ENCODE measurements around the gene PRKCD.

PRKCD gene

DNA sequence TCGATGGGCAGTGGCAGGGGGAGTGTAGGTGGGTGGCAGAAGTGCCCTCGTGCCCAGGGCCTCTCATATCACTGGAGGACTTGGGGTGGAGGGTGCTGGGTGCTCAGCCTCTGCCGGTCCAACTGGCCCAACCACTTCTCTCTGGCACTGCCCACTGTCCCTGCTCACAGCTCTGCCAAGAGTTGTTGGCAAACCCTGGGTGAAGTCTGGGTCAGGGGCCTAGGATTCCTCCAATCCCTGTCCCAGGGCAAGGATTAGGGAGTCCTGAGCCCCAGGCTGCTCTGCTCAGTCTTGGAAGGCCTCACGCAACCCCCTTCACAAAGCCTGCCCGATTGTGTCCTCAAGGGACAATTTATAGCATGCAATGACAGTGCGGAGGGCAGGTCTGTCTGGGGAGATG lies 5.2 kb upstream of the PRKCD start:
- peak; percentile 82 for DNase-seq
- Histone ChIP-seq H3K36me3 (no peaks in the 10 kb centered on the region), H3K27ac (peak overlapping the region; percentile 48)

DNA sequence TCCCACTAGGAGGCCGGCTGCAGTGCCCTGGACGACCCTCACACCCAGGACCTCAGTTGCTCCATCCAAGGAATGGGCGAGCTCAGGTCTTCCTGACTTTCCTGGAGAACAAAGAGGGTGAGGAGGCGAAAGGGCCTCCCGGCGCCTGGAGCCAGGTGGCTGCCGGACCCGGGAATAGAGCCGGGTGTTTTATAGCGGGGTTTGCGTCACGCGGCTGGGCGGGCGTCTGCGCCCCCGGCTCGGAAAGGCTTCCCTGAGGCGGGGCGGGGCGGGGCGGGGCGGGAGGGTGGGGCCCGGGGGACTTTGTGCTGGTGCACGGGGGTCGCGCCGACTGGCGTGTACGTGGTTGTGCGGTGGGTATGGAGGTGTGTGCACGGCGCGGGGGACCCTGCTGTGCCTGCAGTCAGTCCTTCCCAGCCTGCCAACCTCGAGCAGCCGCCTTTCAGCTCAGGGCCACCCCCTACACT lies 4.6 kb upstream of the PRKCD start:
- Histone ChIP-seq H3K27ac (peak overlapping the region; percentile 48), H3K9me3 (ENCODE audit: severe bottlenecking) (no peaks in the 10 kb centered on the region), H3K4me3 (ENCODE audit: low read depth, low read length) (no peak overlapping the region), H3K36me3 (no peaks in the 10 kb centered on the region), H3K27me3 (ENCODE audit: insufficient read depth, low read depth, severe bottlenecking) (no peaks in the 10 kb centered on the region)
- TF ChIP-seq, protein P1, sequence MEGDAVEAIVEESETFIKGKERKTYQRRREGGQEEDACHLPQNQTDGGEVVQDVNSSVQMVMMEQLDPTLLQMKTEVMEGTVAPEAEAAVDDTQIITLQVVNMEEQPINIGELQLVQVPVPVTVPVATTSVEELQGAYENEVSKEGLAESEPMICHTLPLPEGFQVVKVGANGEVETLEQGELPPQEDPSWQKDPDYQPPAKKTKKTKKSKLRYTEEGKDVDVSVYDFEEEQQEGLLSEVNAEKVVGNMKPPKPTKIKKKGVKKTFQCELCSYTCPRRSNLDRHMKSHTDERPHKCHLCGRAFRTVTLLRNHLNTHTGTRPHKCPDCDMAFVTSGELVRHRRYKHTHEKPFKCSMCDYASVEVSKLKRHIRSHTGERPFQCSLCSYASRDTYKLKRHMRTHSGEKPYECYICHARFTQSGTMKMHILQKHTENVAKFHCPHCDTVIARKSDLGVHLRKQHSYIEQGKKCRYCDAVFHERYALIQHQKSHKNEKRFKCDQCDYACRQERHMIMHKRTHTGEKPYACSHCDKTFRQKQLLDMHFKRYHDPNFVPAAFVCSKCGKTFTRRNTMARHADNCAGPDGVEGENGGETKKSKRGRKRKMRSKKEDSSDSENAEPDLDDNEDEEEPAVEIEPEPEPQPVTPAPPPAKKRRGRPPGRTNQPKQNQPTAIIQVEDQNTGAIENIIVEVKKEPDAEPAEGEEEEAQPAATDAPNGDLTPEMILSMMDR (IDR thresholded peaks at IDR 0.05; ENCODE audit: low read depth, low read length): no peak
- DNase-seq: no peak

More for the DNA sequence above, 5.2 kb upstream of the PRKCD start:
- TF ChIP-seq, protein P1 (IDR thresholded peaks at IDR 0.05; ENCODE audit: low read depth, low read length): no peak
- no peaks in the 10 kb centered on the region for H3K27me3 ChIP-seq (ENCODE audit: insufficient read depth, low read depth, severe bottlenecking)
- no peaks in the 10 kb centered on the region for H3K9me3 ChIP-seq (ENCODE audit: severe bottlenecking)
- no peak overlapping the region for H3K4me3 ChIP-seq (ENCODE audit: low read depth, low read length)

DNA sequence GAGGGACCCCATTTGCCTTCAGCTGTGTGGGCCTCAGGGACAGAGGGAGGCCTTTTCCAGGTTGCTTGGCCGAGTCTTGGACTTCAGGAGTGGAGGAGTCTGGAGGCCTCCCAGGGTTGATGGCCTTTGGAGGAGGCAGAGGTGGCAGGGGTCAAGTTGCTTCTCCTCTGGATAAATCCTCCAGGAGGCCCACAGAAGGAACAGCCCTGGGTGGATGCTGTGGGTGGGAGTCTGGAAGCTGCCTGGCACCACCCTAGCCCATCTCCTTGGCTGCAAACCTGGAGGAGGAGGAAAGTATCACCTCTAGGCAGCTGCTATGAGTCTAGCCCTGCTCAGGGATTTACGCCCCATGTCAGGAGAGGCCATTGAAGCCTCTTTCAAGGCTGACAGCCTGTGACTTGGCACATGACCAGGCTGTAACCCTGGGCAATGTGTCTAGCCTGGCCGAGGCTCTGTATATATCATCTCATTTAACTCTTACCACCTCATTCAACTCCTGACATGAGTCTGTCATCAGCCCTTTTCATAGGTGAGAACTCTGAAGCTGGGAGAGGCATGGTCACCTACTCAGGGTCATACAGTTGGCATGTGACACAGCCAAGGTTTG lies 2.9 kb upstream of the PRKCD start:
- Histone ChIP-seq H3K27me3 (ENCODE audit: insufficient read depth, low read depth, severe bottlenecking) (no peaks in the 10 kb centered on the region), H3K36me3 (no peaks in the 10 kb centered on the region), H3K27ac (no peak overlapping the region), H3K4me3 (ENCODE audit: low read depth, low read length) (no peak overlapping the region), H3K9me3 (ENCODE audit: severe bottlenecking) (no peaks in the 10 kb centered on the region)
- no peak for DNase-seq
- TF ChIP-seq, protein P1 (IDR thresholded peaks at IDR 0.05; ENCODE audit: low read depth, low read length): no peak

DNA sequence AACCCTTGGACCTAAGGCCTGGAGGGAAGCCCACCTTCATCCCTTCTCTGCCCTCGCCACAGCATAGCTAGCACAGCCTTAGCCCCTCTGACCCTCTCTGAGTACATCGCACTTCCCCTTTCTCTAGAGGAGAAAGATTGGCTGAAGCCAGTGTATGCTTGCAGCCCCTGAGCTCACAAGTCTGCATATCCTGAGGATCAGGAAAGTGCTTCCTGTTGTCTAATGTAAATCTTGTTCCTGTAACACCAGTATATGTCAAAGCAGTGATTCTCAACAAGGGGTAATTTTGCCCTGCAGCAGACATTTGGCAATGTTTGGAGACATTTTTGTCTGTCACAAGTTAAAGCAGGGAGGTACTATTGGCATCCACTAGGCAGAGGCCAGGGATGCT lies 2.2 kb upstream of the PRKCD start:
- no peaks in the 10 kb centered on the region for H3K9me3 ChIP-seq (ENCODE audit: severe bottlenecking)
- H3K4me3 ChIP-seq (ENCODE audit: low read depth, low read length): no peak overlapping the region
- H3K36me3 ChIP-seq: no peaks in the 10 kb centered on the region
- DNase-seq: no peak
- no peaks in the 10 kb centered on the region for H3K27me3 ChIP-seq (ENCODE audit: insufficient read depth, low read depth, severe bottlenecking)
- TF ChIP-seq, protein P1 (IDR thresholded peaks at IDR 0.05; ENCODE audit: low read depth, low read length): no peak
- no peak overlapping the region for H3K27ac ChIP-seq

DNA sequence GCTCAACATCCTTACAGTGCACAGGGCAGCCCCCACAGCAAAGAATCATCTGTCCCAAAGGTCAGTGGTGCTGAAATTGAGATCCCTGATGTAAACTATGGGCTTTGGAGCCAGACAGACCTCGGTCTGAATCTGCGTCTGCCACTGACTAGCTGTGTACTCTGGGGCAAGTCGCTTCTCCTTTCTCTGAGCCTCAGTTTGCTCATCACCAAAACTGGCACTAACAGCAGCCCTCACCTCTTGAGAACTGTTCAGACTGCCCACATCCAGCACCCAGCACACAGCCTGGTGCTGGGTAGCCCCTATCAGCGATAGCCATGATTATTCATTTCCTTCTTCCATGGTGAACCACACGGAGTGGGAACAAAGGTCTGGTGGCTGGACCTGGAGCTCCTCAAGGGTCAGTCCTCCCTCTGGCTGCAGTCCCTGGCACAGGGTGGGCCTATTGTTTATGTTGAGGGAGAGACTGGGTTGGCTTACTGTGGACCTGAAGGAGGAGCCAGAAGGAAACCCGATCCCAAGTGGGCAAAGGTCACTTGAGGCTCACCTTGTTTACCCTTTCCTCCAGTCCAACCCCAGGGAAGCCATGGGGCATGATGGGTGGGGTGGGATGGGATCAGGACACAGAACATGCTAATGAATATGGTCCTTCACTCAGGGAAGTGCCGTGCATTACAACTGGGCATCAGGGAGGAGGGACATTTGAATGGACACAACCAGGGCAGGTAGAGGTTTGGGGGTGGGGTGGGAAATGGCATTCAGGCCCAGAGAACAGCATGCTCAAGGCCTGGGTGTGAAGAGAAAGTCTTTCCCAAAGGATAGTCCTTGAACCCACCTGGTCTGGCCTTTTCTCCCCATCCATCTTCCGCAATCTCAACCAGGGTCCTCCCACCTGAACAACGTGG lies 1.6 kb upstream of the PRKCD start:
- TF ChIP-seq, protein P1 (IDR thresholded peaks at IDR 0.05; ENCODE audit: low read depth, low read length): no peak
- no peaks in the 10 kb centered on the region for H3K36me3 ChIP-seq
- DNase-seq: no peak
- H3K27me3 ChIP-seq (ENCODE audit: insufficient read depth, low read depth, severe bottlenecking): no peaks in the 10 kb centered on the region
- H3K27ac ChIP-seq: no peak overlapping the region
- no peaks in the 10 kb centered on the region for H3K9me3 ChIP-seq (ENCODE audit: severe bottlenecking)
- no peak overlapping the region for H3K4me3 ChIP-seq (ENCODE audit: low read depth, low read length)
